OCI-LY1 (cell line): ENCODE measurements around the gene NDUFS7.
A peak's percentile ranks its signal among the peaks of the same experiment; 100 is the strongest.

Source experiments
- H2AFZ ChIP-seq: fragments of 200-600 bp; sonication (generic), shearing (Covaris generic); 2 replicates; pipeline ENCODE4 v1.6.0; 2014; ENCODE audit warnings: antibody characterized with exemption, mild to moderate bottlenecking, low read length
- H3F3A ChIP-seq: fragments of 200-600 bp; sonication (generic), shearing (Covaris generic); 2 replicates; pipeline ENCODE4 v1.6.0; 2014; ENCODE audit warnings: mild to moderate bottlenecking, antibody characterized with exemption, low read length, moderate library complexity; ENCODE audit not compliant: insufficient read depth
- H3K27ac ChIP-seq: fragments of 200-600 bp; sonication (generic); 2 replicates; pipeline ENCODE4 v1.5.1; 2014; ENCODE audit warnings: low read length, mixed run types, mild to moderate bottlenecking, low read depth; ENCODE audit not compliant: poor library complexity, severe bottlenecking
- H3K27me3 ChIP-seq: fragments of 200-600 bp; sonication (generic); 2 replicates; pipeline ENCODE4 v1.6.0; 2014; ENCODE audit warnings: antibody characterized with exemption, mild to moderate bottlenecking, low read length, moderate library complexity; ENCODE audit not compliant: insufficient read depth
- H3K36me3 ChIP-seq: fragments of 200-600 bp; sonication (generic); 2 replicates; pipeline ENCODE4 v1.6.1; 2014; ENCODE audit warnings: mild to moderate bottlenecking, antibody characterized with exemption, low read length, moderate library complexity, mixed read lengths; ENCODE audit not compliant: insufficient read depth
- H3K4me1 ChIP-seq: fragments of 200-600 bp; sonication (generic); 2 replicates; pipeline ENCODE4 v1.5.1; 2014; ENCODE audit warnings: mild to moderate bottlenecking, low read length, moderate library complexity; ENCODE audit not compliant: insufficient read depth, severe bottlenecking
- H3K4me2 ChIP-seq: fragments of 200-600 bp; sonication (generic), shearing (Covaris generic); 2 replicates; pipeline ENCODE4 v1.6.1; 2014; ENCODE audit warnings: low read length
- H3K4me3 ChIP-seq: fragments of 200-600 bp; sonication (generic); 2 replicates; pipeline ENCODE4 v1.5.1; 2014; ENCODE audit warnings: low read length, low read depth, mild to moderate bottlenecking, mixed read lengths; ENCODE audit not compliant: poor library complexity, severe bottlenecking
- H3K79me2 ChIP-seq: fragments of 200-600 bp; shearing (Covaris generic); 2 replicates; pipeline ENCODE4 v1.6.1; 2016; ENCODE audit warnings: mixed run types, low read length, mixed read lengths; ENCODE audit not compliant: insufficient read depth
- H3K9ac ChIP-seq: fragments of 200-600 bp; sonication (generic), shearing (Covaris generic); 2 replicates; pipeline ENCODE4 v1.6.1; 2014; ENCODE audit warnings: mild to moderate bottlenecking, low read length, mixed read lengths
- H3K9me2 ChIP-seq: fragments of 200-600 bp; sonication (generic), shearing (Covaris generic); 2 replicates; pipeline ENCODE4 v1.6.1; 2014; ENCODE audit warnings: low read depth, mild to moderate bottlenecking, low read length, mixed read lengths
- H3K9me3 ChIP-seq: fragments of 200-600 bp; shearing (Covaris generic); 2 replicates; pipeline ENCODE4 v1.6.1; 2014; ENCODE audit warnings: low read length, mixed read lengths
- H4K20me1 ChIP-seq: fragments of 200-600 bp; sonication (generic), shearing (Covaris generic); 2 replicates; pipeline ENCODE4 v1.6.0; 2016; ENCODE audit warnings: mild to moderate bottlenecking, low read length; ENCODE audit not compliant: insufficient read depth
- CTCF ChIP-seq: fragments of 200-600 bp; sonication (generic), shearing (Covaris generic); IDR thresholded peaks from 2 replicates; pipeline ENCODE4 v1.5.1; 2017; ENCODE audit warnings: mild to moderate bottlenecking, antibody characterized with exemption, low read length, moderate library complexity, mixed read lengths
- EZH2 ChIP-seq: fragments of 200-600 bp; sonication (generic), shearing (Covaris generic); IDR thresholded peaks from 2 replicates; pipeline ENCODE4 v1.8.0; 2017; ENCODE audit warnings: borderline replicate concordance, mixed run types, mild to moderate bottlenecking, antibody characterized with exemption, low read length, moderate library complexity, mixed read lengths

NDUFS7 gene

GRCh38 chr19:1441022-1441426 is 57.3 kb downstream of the NDUFS7 start:
- Histone ChIP-seq H3K27me3 (no peaks in the 10 kb centered on the region), H3K9me2 (no peaks in the 10 kb centered on the region), H3K36me3 (peaks cover 40% of the 10 kb centered on the region), H3F3A (peaks cover 11% of the 10 kb centered on the region; the same call in 1 of the 2 replicates), H3K4me2 (peak overlapping the region; percentile 74; the same call in 1 of the 2 replicates), H4K20me1 (no peaks in the 10 kb centered on the region), H3K79me2 (peaks cover 14% of the 10 kb centered on the region), H3K27ac (peak overlapping the region; percentile 2), H3K4me3 (peak overlapping the region; percentile 73), H3K9ac (no peak overlapping the region), H2AFZ (no peak overlapping the region), H3K4me1 (peaks cover 52% of the 10 kb centered on the region), H3K9me3 (no peaks in the 10 kb centered on the region)
- TF ChIP-seq EZH2 (no peak), CTCF (no peak)

- Histone ChIP-seq H3K9ac (no peak overlapping the region), H3K4me1 (peaks cover 52% of the 10 kb centered on the region), H3K4me2 (no peak overlapping the region), H3F3A (0 out of 2 replicates have a peak, but pooled peaks cover 8% of the 10 kb centered on the region), H4K20me1 (no peaks in the 10 kb centered on the region), H3K79me2 (peaks cover 14% of the 10 kb centered on the region), H3K9me2 (no peaks in the 10 kb centered on the region), H3K36me3 (peaks cover 40% of the 10 kb centered on the region), H3K9me3 (no peaks in the 10 kb centered on the region), H3K27me3 (no peaks in the 10 kb centered on the region; the same call in 1 of the 2 replicates), H2AFZ (no peak overlapping the region), H3K4me3 (no peak overlapping the region), H3K27ac (no peak overlapping the region)
- no peak for TF ChIP-seq CTCF
- no peak for TF ChIP-seq EZH2
Measured at GRCh38 chr19:1441677-1442438, 58.2 kb downstream of the NDUFS7 start.
